Kasumi-1 (cell line): Measurements from ENCODE around the gene ENAM.

Experiments
- DNase-seq, 2 experiments: peaks; one replicate each; lab custom pipeline; 2025; lab: John Stamatoyannopoulos, UW

The ENAM gene, protein sequence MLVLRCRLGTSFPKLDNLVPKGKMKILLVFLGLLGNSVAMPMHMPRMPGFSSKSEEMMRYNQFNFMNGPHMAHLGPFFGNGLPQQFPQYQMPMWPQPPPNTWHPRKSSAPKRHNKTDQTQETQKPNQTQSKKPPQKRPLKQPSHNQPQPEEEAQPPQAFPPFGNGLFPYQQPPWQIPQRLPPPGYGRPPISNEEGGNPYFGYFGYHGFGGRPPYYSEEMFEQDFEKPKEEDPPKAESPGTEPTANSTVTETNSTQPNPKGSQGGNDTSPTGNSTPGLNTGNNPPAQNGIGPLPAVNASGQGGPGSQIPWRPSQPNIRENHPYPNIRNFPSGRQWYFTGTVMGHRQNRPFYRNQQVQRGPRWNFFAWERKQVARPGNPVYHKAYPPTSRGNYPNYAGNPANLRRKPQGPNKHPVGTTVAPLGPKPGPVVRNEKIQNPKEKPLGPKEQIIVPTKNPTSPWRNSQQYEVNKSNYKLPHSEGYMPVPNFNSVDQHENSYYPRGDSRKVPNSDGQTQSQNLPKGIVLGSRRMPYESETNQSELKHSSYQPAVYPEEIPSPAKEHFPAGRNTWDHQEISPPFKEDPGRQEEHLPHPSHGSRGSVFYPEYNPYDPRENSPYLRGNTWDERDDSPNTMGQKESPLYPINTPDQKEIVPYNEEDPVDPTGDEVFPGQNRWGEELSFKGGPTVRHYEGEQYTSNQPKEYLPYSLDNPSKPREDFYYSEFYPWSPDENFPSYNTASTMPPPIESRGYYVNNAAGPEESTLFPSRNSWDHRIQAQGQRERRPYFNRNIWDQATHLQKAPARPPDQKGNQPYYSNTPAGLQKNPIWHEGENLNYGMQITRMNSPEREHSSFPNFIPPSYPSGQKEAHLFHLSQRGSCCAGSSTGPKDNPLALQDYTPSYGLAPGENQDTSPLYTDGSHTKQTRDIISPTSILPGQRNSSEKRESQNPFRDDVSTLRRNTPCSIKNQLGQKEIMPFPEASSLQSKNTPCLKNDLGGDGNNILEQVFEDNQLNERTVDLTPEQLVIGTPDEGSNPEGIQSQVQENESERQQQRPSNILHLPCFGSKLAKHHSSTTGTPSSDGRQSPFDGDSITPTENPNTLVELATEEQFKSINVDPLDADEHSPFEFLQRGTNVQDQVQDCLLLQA

DNA sequence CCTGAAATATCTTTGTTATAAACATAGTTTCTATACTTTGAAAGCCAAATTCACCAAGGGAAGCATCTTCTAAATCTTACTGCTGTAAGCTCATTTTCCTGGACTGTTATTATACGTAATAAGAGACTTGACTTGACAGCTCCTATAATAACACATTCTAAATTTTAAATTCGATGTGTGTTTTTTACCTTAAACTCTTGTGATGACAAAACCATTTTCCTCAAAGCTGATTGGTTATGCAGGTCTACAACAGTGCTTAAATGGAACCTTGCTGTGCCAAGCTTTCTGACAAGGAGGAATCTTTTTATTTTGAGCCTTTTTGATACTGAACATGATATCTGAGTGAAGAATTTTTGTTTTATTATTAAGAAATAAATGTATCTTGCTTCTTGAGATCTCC, at the start of gene ENAM:
Gene ENAM, plus strand, starts transcription at position 301 of the 400 bp plus-strand sequence. CDS start 757 bp downstream, outside the sequence.
- no peak for DNase-seq

DNA sequence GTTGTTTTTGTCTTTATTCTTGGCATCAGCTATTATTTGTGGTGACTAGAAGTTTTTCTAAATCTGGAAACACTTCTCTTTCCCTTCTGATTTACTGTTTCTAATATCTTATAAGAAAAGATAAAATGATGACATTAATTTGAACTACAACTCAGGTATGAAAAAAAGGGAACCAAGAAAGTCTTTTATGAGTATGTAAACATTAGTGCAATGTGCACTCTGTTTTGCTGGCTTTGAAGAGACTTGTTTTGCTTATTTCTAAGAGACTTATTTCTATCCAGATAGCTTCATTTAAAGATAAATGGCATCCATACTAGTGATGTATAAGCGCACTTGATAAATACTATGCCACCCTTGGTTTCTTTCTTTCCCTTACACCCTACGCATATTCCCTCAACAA, 46.6 kb upstream of the ENAM start:
- DNase-seq = no peak

DNA sequence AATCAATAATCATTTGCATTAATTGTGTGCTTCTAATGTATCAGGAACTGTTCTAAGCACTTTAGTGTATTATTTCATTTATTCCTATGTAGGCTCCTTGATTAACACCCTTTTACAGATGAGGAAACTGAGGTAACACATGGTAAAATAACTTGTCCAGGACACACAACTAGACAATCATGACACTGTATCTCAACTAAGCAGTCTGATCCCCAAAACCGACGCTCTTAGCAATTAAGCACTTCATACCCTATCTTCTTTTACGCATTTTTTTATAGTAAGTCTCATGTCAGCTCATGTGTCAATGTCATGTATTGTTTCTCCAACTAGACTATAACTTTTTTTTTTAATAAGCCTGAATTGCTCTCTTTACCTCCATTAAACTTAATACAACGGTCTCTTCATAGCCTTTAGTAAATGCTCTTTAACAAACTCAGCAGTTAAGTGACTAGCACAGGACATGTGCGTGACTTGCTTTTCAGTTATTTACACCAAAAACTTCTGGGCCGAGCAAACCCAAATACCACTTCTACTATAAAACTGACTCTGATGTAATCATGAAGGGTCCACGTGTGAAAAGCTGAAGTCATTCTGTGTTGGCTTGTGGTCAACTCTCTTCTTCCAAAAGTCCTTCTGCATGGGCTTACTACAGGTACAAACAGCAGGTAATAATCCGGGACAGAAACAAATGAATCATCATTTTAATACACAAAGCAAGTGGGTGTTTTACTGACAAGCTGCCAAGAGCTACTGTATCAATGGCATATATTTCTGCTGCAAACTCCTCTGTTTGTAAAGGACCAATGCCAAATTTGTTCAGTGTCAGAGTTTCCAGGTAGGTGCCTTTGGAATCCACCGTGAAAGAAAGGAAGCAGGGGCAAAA, 44.4 kb upstream of the ENAM start:
- DNase-seq = no peak

DNA sequence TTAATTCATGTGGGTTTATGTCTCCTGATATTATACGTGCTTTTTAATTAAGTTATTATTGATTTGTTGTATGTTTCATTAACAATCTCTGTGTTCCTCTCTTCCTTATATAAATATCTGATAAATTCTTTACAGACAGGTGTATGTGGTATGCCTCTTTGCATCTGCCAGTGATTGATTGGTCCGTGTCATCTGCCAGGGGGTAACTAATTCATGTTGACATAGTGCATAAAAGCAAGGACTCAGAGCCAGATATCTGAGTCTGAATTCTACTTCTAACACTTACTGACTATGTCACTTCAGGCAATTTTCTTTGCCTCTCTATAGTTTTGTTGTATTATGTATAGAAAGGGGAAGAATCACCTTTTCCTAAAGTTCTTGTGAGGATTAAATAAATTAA, 41.7 kb upstream of the ENAM start:
- no peak for DNase-seq

DNA sequence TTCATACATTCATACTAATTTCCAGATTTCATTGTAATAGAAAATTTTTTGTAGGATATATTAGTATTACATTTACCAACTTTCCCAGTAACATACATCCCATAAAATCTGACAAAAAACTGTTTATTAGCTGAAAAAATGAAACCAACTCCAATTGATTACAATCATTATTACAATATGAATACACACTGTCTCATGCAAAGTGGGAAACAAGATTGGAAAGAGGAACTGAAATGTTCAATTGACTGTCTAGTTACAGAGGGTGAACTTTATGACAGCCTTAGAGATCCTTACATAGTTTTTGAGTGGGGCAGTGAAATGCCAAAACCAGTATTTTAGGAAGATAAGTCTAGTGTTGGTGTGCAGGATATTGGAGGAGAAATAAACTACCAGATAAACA, 38.8 kb upstream of the ENAM start:
- peak in 1 of 2 experiments; percentile 6 for DNase-seq

DNA sequence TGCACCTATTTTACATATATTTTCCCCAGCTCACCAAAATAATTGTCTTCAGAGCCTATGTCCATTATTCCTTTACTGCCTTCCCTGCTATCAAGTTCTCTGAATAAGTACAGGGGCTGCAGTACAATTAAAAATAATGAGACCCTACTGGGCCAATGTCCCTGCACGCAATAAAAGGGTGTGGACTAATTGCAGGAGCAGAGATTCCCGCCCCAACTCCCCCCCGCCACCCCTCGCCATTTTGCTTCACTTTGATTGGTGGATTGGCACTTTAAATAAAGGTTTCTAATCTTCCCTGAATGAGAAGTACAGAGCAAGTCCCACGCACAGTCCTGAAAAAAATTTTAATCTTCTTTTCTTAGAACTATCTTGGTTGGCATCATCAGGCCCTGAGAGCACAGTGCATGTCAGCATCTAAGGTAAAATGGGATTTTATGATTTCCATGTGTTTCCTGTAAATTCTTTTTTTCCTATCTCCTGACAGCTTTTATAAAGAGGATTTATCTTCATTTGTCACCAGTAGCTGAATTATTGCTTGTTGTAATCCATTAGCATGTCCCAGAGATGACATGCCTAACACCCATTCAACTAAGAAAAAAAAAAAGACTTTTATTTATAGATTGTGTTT, 36.5 kb upstream of the ENAM start, which contains the start of gene AMBN:
Gene AMBN, plus strand, starts transcription at position 302 of the 628 bp plus-strand sequence. Its CDS starts 103 bp downstream, at position 405.
- DNase-seq = no peak

DNA sequence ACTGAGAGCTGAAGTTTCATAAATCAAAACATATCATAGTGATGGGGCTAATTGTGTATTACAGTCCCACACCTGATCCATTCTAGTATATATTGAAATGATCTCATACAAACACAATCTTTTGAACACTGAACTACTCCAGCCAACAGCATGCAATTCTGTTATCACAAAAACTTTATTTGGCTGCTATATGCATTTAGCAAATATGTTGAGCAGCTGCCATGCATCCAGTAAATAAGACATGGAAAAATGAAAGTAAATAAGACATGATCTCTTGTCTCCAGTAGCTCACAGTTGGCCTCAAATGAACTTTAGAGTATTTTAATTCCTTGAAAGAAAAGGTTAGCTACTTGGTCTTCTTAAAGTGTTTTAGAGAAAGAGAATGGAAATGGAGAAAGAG, 34.3 kb upstream of the ENAM start:
- no peak for DNase-seq

DNA sequence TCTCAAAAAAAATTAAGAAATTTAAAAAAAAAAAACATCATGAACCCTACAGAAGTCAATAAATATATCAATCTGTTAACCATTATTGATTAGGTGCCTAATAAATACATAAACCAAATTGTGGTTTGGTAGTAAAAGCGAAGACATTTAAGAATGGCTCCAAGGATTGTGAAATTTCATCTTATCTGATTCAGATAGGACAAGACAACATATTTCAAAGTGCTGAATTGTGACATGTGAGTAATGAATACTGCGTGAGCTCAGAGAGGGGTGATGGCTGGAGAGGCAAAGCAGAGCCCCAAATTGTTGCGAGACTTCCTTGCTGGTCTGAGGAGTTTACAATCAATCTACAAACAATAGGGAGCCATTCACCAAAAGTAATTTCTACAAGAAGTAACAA, 28.2 kb upstream of the ENAM start:
- DNase-seq = no peak

DNA sequence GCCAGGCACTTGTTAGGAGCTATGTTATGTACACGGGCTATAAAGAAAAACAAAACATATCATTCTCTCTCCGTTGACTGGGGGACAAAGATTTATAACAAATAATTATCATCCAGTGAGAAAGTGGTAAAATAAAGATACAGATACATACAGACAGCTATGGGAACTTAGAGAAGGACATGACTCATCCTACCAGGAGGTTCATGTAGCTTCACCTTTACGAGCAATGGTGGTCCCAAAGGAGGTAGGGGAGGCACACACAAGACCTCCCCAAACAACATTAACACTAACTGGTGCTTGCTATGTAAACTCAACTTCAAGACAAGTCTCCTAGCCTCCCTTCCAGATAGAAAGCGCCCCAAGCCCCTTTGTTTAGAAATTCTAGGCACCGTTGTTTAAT, 27.6 kb upstream of the ENAM start:
- no peak for DNase-seq

DNA sequence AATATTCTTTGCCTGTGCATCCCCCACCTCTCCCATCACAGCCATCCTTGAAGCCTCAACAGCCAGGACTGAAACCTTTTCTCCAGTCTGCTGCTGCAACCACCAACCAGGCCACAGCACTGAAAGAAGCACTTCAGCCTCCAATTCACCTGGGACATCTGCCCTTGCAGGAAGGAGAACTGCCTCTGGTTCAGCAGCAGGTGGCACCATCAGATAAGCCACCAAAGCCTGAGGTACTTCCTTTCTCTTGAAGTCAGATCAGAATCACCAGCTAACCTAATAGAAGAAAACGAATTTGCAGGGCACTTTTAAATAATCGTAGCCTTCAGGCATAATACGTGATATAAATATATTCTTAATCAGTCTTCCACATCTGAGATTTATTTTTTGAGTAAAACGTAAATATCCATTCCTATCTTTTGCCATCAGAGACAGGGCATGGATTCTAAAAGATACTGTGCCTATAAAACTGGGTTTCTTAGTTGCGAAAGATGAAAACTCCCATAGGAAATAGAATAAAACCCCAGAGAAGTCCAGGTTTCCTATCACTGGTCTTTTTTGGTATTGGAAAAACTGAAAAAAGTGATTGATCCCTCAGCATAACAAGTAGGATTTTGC, 27.0 kb upstream of the ENAM start:
- DNase-seq = peak; percentile 83 to 86

DNA sequence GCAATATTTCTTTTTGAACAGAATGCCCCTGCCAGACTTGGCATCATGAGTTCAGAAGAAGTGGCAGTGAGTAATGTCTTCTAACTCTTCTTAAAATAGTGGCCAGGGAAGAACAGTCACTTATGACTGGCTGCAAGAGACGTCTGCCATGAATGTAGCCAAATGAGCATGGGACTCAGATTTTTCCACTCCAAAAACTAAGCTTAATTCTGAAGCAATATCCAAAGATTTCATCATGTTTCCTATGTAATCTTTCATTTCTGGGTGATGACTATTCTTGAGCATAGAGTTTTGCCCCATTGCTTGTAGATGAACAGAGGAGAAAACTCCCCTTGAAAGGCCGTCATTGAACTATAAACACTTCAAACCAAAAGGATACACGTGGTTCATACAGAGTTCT, 24.7 kb upstream of the ENAM start:
- no peak for DNase-seq

DNA sequence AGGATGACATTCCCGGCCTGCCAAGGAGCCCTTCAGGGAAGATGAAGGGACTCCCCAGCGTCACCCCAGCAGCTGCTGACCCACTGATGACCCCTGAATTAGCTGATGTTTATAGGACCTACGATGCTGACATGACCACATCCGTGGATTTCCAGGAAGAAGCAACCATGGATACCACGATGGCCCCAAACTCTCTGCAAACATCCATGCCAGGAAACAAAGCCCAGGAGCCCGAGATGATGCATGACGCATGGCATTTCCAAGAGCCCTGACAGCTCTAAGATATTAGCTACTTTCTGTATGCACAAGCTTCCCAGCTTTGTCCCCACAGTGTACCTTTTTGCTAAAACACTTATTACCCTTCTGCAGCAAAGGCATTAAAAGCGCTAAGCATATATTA, 22.1 kb upstream of the ENAM start:
- no peak for DNase-seq

DNA sequence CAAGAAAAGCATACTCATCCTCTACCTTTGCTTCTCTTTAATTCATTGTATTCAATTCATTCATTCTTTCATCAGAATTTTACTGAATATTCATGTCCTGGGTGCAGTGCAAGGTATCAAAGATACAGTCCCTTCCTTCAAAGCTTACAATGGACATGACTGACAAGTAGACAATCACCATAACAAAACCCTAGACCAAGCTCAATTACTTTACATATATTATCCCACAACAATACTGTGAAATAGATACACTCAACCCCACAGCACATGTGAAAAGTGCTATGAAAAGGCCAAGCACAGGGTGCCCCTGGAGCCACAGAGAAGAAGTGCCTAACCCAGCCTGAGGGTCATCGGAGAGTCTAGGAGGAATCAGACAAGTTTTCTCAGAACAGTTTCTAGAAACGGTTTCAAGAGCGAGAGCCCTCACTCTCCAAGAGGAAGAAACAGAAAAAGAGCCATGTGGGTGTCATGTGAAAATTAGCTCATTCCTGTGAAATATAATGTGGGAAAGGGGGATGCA, 21.1 kb upstream of the ENAM start:
- DNase-seq = no peak

DNA sequence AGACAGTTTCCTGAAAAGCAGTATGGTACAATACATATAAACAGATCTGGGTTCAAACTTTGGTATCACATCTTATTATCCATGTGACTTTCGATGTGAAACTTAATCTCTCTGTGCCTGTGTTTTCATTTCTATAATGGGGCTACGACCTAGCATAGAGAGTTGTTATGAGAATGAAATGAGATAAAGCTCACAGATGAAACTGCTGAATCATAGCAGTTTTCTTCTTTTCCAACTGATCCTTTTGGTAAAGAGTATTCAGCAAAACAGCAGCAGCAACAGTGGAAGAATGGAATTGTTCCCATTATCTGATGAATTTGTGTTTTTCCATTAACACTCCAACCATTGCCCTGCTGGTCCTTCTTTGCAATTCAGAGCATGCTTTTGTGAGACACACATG, 20.2 kb upstream of the ENAM start:
- no peak for DNase-seq

DNA sequence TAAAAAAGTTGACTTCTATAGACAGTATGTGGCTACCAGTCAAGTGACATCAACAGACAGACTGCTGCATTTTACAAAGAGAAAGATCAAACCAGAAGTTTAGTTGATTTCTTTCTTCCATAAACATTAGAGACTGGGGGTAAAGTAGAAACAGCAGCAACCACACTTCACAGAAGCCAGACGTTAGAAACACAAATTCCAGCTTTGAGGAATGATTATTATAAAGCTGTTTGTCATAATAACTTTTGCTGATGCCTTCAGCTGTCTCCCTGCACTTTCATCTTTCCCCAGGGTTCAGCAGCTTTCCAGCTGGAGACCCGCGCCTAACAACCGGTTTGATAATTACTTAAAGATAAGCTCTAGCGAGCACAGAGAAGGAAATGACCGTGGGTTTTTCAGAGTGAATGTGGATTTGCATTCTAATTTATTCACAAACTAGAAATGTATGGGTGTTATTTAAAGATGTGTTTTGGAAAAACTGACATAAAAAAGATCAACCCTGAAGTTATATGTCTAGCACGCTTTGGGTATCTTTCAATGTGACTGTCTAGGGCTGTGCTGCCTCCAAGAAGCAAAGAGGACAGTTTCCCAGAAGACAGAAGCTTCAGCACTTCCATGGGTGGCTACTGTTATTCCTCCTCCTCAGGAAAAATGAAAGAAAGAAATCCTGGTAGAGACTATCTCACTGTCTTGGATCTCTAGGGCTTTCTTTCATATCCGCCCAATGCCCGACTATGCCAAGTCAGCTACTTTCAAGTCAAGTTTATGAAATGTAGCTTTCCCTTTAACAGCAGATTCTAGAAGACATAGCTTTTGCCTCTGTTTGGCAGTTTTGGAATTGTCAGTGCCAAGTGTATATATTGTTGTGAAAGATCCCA, 15.0 kb upstream of the ENAM start:
- DNase-seq = no peak

DNA sequence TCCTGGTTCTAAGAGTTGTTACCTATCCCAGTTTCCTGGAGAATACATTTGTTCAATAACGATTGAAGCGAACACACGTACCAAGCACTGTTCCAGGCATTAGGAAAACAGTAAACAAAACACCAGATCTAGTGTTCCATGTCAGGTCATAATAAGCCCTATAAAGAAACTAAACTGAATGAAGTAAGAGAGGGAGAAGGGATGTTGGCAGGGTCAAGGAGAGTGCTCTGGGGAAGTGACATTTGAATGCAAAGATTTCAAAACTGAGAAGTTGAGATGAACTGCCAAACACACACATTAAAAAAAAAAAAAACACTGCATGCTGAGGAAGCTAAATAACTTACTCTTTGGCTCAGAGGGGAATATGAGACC, 14.4 kb upstream of the ENAM start:
- no peak for DNase-seq

DNA sequence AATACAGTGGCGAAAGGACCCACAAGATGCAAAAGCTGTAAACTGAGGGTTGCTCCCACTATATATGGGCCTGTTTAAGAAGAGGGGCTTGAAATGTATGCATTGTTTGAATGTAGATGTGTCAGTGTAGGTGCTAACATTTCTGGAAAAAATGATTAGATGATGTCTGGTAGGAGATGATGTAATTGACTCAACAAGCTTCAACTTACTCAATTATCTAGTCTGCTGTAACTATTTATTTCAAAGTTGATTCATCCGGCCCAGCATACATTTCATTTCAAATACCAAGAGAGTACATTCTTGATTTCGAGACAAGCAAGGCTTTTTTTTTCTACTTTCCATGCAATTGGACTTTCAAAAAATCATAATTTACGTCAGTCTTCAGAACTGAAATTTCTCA, 9.3 kb upstream of the ENAM start:
- DNase-seq = peak in 1 of 2 experiments; percentile 26

DNA sequence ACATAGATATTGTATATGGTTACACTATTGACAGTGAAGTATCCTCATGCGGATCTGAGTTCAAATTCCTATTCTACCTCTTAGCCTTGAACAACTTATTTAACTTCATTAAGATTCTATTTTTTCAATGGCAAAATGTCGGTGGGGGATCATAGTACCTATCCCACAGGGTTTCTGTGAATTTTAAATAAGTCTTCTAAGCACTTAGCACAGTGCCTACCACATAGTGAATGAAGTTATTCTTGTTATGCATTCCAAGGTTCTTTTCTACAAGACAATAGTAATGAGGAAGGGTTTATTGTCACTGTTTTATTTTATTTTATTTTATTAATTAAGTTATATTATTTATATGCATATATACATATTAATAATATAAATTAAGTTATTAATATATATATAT, 8.8 kb upstream of the ENAM start:
- no peak for DNase-seq

DNA sequence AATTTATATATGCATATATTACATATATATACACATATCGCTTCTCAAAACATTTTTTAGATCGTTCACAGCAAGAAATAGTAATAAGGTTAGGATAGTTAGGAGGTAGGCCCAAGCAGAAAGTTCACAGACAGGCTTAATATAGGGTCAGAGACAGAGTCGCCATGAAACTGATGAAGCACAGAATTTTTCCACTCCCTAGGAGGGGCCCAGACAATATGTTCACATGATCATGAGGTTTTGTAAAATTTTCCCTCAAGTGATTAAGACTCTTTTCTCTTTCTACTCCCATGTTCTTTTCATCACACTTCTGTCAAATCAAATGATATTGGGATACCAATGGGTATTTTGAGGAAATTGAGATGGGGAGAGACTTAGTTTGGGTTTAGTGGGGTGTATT, 5.2 kb upstream of the ENAM start:
- no peak for DNase-seq
